Measurements from ENCODE around the gene SV2C.

- TF ChIP-seq FOXM1 (IDR thresholded peaks at IDR 0.05; ENCODE audit: borderline replicate concordance), result no peak
- no peak for TF ChIP-seq LEF1 (IDR thresholded peaks at IDR 0.05; ENCODE audit: borderline replicate concordance)
- no peak for TF ChIP-seq SP1 (IDR thresholded peaks at IDR 0.05)
- no peak for TF ChIP-seq HDGF (IDR thresholded peaks at IDR 0.05; ENCODE audit: borderline replicate concordance)
- no peak for TF ChIP-seq L3MBTL2 (conservative IDR thresholded peaks at IDR 0.05)
- no peak for TF ChIP-seq ZNF384 (IDR thresholded peaks at IDR 0.05)
- TF ChIP-seq SUZ12 (IDR thresholded peaks at IDR 0.05), result no peak
- TF ChIP-seq ELF4 (IDR thresholded peaks at IDR 0.05), result no peak
- TF ChIP-seq, protein P1, sequence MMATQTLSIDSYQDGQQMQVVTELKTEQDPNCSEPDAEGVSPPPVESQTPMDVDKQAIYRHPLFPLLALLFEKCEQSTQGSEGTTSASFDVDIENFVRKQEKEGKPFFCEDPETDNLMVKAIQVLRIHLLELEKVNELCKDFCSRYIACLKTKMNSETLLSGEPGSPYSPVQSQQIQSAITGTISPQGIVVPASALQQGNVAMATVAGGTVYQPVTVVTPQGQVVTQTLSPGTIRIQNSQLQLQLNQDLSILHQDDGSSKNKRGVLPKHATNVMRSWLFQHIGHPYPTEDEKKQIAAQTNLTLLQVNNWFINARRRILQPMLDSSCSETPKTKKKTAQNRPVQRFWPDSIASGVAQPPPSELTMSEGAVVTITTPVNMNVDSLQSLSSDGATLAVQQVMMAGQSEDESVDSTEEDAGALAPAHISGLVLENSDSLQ (IDR thresholded peaks at IDR 0.05), result no peak
- TF ChIP-seq CTBP1 (IDR thresholded peaks at IDR 0.05; ENCODE audit: borderline replicate concordance), result no peak
These were observed 297.3 kb downstream of the SV2C start for GRCh38 chr5:76380346-76381066.

Data from HEK293T (cell line).